NCI-H128 (cell line): Measurements from ENCODE around the gene NCR2.

Experiments used
- DNase-seq: peaks from one replicate; lab custom pipeline; 2025; ENCODE audit not compliant: unreplicated experiment; lab: John Stamatoyannopoulos, UW

The NCR2 gene

DNA sequence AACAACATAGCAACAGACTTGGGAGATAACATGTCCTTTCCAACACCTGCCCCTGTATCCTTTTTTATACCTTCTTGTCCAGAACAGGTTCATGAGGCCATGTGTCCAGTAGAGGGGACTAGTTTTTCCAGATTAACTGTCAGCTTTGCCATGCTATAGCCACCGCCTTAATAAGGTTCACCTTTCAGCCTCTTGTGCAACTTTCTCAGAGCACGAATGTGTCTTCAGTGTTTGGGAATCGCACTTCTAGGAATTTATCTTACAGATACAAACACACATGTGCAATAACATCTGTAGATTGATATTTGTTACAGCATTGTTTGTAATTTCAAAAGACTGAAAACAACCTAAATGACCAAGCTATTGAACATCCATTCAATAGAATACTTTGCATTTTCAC lies 21.4 kb downstream of the NCR2 start:
- DNase-seq, result no peak

DNA sequence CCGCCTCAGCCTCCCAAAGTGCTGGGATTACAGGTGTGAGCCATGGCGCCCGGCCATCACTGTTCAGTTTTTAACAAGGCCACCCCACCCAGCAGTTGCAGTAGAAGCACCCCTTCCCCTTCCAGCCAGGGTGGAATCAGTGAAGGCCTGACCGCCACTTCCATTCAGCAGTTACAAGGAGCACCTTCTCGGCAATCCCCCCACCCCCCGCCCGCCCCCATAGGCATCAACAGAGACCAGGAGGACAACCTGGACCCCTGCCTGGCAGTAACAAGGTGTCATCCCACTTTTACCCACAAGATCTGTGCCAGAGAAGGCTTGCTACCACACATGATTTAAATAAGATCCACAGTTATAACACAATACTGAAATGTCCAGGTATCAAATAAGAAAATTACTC lies 23.1 kb downstream of the NCR2 start:
- no peak for DNase-seq

DNA sequence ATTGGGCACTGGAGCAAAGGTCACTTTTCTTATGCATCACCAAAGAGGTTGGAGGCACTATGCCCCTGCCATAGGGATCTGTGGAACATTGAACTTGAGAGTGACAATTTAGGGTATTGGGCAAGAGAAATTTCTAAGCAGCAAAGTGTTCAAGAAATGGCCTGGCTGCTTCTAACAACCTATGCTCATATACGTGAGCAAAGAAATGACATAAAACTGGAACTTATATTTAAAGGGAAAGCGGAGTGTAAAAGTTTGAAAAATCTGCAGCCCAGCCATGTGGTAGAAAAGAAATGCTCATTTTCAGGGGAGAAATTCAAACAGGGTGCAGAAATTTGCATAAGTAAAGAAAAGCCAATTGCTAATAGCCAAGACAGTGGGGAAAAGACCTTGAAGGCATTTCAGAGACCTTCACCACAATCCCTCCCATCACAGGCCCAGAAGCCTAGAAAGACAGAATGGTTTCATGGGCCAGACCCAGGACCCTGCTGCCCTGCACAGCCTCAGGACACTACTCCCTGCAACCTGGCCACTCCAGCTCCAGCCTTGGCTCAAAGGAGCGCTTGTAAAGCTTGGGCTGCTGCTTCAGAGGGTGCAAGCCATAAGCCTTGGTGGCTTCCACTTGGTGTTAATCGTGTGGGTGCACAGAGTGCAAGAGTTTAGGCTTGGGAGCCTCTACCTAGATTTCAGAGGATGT lies 24.4 kb downstream of the NCR2 start:
- DNase-seq, result no peak

DNA sequence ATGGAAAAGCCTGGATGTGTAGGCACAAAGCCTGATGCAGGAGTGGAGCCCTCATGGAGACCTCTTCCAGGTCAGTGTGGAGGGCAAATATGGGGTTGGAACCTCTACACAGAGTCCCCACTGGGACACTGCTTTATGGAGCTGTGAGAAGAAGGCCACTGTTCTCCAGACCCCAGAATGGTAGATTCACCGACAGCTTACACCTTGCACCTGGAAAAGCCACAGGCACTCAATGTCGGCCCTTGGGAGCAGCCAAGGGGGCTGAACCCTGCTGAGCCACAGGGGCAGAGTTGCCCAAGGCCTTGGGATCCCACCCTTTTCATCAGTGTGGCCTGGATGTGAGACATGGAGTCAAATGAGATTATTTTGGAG lies 24.9 kb downstream of the NCR2 start:
- no peak for DNase-seq

DNA sequence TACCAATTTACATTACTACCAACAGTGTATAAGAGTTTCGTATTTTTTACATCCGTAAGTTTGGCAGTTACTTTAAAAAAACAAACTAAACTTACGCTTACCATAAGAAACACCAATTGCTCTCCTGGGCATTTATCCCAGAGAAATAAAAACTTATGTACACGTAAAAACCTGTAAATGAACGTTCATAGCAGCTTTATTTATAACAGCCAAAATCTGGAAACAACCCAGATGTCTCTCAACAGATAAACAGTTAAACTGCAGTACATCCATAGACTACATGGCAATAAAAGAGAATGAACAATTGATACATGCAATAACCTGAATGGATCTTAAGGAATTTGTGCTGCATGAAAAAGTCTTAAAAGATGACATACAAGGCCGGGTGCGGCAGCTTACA lies 30.7 kb downstream of the NCR2 start:
- no peak for DNase-seq

DNA sequence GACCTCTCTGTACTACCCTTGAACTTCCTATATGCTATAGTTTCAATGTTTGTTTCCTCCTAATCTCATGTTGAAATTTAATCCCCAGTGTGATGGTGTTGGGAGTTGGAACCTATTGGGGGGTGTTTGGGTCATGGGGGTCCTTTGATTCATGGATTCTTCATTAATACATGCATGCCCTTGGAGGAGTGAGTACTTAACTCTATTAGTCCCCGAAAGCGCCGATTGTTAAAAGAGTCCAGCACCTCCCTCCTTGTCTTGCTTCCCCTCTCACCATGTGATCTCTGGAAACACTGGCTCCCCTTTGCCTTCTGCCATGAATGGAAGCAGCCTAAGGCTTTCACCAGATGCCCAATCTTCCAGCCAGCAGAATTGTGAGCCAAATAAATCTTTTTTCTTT lies 31.7 kb downstream of the NCR2 start:
- no peak for DNase-seq

DNA sequence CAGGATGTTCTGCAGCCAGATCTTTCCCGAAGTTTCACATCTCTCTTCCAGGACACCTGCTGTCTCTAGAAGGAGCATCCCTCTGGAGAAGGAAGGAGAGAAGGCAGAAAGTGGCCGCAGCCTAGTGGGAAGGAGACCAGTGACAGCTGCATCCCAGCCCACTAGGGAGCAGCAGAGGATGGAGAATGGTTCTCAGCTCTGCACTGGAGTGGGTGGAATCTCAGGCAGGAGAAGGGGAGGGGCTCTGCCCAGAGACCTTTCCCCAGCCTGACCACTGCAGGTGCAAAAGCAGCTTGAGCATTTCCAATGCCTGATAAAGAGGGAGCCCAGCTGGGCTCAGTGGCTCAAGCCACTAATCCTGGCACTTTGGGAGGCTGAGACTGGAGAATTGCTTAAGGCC lies 32.3 kb downstream of the NCR2 start:
- peak; percentile 39 for DNase-seq

DNA sequence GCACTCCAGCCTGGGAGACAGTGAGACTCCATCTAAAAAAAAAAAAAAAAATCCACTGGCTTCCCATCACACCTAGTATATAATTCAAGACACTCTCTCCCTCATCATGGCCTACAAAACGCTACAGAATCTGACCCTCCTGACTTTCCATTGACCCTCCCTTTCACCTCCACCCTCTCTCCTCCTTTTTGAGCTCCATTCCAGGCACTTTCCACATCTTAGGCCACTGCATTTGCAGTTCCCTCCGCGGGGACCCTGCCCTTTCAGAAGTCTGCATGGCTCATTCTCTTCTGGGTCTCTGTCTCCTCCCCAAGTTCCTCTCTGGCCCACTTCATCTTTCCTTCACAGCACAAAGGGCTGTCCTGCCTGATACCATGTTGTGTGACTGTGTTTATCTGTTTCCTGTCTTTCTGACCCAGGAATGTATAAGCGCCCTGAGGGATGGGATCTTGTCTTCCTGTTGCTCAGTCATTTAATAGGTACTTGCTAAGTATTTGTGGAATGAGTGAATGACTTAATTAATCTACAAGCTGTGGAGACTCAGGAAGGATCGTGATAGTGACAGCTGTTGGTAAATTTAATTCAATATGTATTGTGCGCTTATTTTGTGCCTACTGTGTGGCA lies 35.2 kb downstream of the NCR2 start:
- DNase-seq, result no peak

DNA sequence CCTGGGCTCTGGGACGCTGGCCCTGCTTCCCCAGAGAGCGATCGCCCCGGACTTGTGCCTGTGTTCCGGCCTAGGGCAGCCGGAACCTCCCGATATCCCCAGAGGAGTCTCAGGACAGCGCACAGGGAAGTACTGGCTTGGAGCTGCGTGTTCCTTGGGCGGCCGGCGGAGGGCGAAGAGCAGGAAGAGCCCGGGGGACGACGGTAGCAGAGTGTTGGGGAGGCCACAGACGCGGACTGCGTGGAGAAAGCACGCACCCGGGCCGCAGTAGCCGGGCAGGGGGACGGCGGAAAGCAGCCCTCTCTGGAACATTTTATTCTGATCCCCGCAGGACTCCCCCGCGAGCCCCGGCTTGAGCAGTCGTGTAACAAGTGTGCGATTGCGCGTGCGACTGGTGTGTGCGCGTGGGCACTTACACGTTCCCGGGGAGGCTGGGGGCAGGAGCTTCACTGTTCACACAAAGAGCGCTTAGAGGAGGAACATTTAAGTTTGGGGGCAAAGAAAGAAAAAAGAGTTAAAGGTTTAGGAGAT lies 36.1 kb downstream of the NCR2 start:
- no peak for DNase-seq

DNA sequence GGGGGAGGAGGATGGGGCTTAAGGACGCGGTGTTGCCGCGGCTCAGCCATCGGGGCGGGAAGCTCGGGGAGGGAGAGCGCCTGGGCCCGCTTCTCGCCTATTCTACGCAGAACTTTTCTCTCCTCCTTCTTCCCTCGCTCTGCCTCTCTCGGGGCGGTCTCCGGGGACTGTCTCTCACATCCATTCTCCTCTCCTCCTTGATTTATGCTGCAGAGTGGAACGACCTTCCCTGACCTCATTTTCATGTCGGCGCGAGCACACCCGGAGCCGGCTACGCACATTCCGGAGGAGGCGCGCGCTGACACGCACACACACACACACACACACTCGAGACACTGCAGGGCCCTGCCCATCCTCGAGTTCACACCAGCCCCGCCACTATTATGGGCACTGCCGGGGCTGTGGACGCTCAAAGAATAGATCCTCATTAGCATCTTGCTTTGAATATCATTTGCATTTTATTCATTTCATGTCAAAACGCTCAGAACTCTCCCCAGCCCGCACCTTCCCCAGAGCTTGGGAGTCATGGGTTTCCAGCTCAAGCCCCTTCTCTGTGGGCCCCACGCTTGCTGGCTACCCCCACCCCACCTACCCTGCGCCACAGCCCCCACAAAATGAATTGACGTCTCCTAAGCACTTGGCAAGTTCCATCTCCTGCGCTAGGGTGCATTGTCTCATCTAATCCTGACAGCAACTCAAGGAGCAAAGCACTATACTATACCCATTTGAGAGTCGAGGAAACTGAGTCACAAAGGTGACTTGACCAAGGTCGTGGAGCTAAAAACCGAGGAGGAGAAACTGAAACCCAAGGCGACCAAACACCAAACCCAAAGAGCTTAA lies 36.8 kb downstream of the NCR2 start:
- no peak for DNase-seq

DNA sequence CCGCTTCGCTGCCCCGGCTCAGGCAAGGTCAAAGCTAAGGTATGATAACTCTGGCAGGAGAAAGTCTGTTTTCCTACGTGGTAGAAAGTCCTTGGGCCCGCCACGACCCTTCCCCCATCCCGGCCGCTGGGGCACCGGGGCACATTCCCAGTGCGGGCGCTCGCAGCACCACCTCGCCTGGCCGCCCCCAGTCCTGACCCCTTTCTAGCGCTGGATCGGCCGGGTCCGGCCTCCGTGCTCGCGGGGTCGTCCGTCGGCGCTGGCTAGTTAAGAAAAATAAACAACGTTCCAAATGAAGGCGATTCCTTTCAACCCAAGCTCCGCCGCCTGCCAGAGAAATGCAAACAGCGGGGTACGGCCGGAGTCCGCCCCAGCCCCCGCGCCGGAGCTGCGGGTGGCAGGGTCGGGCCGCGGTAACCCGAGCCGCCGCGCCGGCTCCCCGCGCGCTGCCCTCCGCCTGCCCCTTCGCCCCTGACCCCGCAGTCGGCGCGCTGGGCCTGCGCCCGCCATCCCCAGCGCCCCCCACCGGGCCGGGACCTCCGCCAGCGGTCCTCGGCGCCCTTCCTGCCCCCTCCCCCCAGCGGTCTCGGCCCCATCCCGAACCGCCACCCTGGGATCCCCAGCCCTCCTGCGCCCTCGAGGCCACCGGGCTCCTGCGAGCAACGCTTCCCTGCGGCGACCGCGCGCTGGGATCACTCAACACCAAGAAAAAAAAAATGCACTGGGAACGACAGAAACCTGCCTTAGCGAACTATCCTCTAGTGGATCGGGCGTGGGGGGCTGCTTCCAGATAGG lies 37.6 kb downstream of the NCR2 start:
- DNase-seq, result no peak

DNA sequence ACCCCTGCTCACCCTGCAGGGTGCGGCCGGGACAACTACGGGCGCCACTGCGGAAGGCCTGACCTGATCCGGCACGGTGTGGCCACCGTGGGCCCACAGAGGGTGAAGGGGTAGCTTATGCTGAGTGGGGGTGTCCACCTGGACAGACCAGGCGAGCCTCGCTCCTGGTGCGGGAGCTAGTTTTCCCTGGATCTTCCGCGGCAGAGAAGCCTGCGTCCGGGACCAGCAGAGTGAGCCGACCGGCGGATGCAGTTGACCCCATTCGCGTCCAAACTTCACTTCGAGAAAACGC lies 38.2 kb downstream of the NCR2 start:
- no peak for DNase-seq

DNA sequence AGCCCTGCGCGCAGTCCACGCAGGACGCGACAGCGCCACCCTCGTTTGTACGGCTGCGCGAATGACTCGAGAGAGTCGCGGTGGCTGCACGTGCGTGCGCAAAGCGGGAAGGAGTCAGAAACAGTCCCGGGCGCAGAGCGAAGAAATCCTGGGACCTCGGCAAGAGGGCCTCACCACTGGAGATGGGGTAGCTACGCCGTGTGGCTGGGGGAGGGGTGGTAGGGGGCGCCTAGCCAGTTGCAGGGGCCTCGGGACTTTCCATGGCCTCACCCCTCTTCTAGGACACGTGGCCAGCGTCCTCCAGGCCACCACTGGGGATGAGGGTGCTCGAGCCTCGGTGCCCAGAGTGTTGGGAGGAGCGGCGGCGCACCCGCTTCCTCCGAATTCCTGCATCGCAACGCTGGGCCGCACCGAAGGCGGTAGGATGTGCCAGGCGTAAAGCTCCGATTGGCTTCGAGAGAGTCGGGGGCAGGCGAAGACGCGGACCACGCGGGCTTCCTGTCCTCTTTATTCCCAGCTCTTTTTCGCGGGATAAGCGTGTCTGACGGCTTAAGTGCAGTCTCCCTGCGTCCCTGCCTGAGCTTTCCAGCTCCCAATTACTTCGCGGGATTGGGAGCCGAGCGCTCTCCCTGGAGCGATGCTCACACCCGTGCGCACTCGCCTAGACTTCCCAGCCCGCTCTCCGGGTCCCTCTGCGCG lies 38.7 kb downstream of the NCR2 start:
- no peak for DNase-seq

DNA sequence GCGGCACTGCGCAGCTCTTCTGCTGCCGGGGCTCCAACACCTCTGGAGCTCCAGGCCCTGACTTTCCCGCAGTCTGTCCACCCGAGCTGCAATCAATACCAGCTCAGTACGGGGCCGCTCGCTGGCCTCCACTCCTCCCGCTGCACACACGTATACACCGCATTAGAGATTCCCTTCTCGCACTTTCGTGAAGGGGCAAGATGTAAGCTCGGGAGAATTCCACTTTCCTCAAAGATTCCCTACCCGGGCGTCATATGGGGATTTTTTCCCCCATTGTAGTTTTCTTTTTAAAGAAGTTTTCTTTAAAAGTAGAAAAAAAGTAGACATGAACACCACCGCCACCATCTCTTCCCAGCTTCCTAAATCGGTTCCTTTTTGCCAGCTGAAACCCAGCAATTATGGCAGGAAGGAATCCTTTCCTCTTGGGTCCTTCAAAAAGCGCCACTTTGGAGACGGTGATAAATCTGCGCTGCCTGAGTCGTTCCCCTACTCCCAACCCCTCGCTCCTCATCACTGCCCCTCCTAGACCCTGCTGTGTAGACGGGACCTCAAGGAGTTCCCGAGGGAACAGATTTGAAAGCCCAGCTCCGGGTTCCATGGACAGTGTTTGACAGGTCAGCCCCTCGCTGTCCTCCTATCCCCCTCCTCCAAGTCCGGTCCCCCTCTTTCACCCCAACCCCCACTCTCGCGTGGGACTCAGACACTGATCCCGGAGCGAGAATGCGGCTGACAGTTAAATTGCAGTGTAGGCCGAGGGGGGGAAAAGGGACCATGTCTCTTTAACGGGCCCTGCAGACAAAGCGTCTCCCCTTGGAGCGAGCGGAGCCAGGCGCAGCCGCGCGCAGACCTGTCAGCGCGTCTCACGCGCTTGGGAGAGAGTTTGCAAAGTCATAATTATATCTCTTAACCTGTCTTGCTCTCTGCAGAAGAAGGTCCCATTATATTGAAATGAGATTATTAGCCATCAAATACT lies 39.5 kb downstream of the NCR2 start:
- DNase-seq, result no peak

DNA sequence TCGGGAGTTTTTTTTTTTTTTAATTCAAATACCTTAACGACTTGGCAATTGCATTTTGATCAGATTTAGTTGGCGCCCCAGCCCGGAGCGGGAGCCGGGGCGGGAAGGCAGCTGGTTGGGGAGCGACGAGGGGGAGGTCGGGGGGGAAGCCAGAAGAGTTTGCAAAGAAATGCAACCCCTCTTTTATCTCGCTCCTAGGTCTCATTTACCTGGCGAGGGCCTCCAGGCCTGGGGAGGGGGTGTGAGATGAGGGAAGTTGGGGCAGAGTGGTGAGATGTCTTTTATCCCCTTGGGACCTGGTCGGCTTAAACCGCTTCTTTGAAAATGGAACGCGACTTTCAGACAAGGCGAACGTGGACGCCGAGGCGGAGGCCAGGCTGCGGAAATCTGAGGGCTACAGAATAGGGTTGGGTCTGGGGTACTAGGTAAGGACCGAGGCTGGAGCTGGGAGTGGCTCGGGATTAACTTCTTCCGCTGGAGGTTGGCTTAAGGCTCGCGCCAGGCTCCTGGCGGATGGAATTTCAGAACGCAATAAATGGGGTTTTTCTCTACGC lies 40.3 kb downstream of the NCR2 start:
- DNase-seq, result no peak

DNA sequence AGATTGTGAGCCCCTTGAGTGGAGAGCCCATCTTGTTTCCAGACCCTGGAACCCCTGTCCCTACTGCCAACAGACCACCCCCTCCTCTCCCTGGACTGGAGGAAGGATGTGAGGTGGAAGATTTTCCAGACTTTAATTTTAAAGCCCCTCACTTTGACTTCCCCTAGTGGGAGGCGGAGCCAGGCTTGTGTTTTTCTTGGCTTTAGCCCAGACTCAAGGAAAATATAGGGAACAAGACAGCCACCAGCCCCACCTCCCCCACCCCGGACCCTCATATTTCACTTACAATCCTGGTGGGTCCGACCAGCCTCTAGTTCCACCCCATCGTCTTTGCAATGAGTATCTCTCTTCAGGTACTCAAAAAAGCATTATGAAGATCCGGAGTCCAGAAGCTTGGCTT lies 40.8 kb downstream of the NCR2 start:
- DNase-seq, result no peak

DNA sequence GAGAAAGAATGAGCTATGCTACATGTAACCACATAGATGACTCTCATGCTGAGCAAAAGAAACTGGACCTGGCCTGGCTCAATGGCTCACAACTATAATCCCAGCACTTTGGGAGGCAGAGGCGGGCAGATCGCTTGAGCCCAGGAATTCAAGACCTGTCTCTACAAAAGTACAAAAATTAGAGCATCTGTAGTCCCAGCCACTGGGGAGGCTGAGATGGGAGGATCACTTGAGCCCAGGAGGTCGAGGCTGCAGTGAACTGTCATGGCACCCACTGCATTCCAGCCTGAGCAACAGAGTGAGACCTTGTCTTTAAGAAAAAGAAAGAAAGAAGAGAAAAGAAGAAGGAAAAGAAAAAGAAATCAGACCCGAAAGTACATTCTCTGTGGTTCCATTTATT lies 41.7 kb downstream of the NCR2 start:
- DNase-seq, result no peak

DNA sequence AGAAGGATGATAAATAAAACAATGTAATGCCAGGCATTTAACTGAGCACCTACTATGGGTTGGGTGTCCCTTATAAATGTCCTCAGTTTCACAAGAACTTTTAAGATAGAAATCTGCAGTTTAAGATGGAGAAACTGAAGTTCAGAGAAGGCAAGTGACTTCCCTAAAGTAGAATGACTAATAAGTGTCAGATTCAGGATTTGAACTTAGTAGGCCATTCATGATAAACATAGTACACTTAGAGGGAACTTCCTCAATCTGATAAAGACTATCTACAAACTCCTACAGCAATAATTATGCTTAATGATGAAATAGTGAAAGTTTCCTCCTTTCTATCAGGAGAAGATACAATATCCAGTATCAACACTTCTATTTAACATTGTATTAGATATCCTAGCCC lies 43.9 kb downstream of the NCR2 start:
- no peak for DNase-seq

DNA sequence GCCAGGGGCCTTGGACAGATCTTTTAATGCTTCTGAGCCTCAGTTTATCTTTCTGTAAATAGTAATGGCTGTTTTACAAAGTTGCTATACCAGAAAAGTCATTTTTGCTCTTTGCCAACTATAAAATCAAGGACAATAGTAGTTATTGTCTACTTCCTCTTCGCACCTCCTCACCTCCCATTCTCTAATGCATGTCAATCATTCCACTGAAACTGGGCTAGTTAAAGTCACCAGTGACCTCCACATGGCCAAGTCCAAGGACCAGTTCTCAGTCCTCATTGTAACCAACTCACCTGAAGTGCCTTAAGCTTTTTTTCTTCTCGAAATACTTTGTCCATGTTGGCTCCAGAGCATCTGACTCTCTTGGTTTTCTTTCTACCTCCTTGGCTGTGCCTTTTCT lies 51.2 kb downstream of the NCR2 start:
- no peak for DNase-seq
